ENCODE measurements around the gene MAST1. TPM values are rescaled to one million over a fixed set of nuclear protein-coding genes. Genes with fewer than 3 reads are reported as not detected.
"Not testable (repeated sequence)": the region's sequence is repeated elsewhere in the genome, so short reads cannot be mapped to it uniquely, and the experiment has no call there.

The MAST1 gene
- total RNA-seq, 2 donors from 2014 or later: 1.3 to 2.4 TPM

- Histone ChIP-seq H3K27me3 (replicated peaks; ENCODE audit: insufficient read depth) (no peaks in the 10 kb centered on the region), H3K4me3 (no peak overlapping the region), H3K9me3 (no peaks in the 10 kb centered on the region), H3K27ac (no peak overlapping the region), H3K4me1 (replicated peaks) (peaks cover 8% of the 10 kb centered on the region), H3K36me3 (peaks cover 0 to 6% of the 10 kb centered on the region in 2 donors)
- TF ChIP-seq POLR2A (IDR thresholded peaks at IDR 0.05) (no peak), POLR2AphosphoS5 (IDR thresholded peaks at IDR 0.05) (no peak), CTCF (IDR thresholded peaks at IDR 0.05) (no peak)
- WGBS: 90% methylated on average over 6 of the region's 6 CpGs
- intact Hi-C loops (cut with DNase I): loop anchor here (10.0 kb wide), 1 partner anchor 72 kb away; the partner anchor contains the start of gene TNPO2
- no peak for DNase-seq (ENCODE audit: low spot score)
Observed at GRCh38 chr19:12797141-12797587, 41.2 kb upstream of the MAST1 start.

GRCh38 chr19:12797607-12798006, 40.7 kb upstream of the MAST1 start:
- not testable (repeated sequence) for DNase-seq (ENCODE audit: low spot score); H3K27ac ChIP-seq; H3K4me3 ChIP-seq; H3K9me3 ChIP-seq; H3K36me3 ChIP-seq; H3K4me1 ChIP-seq (replicated peaks); H3K27me3 ChIP-seq (replicated peaks; ENCODE audit: insufficient read depth)
- intact Hi-C loops (cut with DNase I): loop anchor here (10.0 kb wide), 1 partner anchor 73 kb away; the partner anchor contains the start of gene TNPO2
- WGBS: 96% methylated on average over 7 of the region's 7 CpGs

GRCh38 chr19:12799742-12800465, 38.4 kb upstream of the MAST1 start:
- TF ChIP-seq POLR2A (IDR thresholded peaks at IDR 0.05) (no peak), CTCF (IDR thresholded peaks at IDR 0.05) (no peak), POLR2AphosphoS5 (IDR thresholded peaks at IDR 0.05) (no peak)
- H3K4me1 ChIP-seq (replicated peaks): peaks cover 8% of the 10 kb centered on the region
- no peak for DNase-seq (ENCODE audit: low spot score)
- H3K36me3 ChIP-seq: peaks cover 0 to 6% of the 10 kb centered on the region in 2 donors
- H3K27ac ChIP-seq: no peak overlapping the region
- intact Hi-C loops (cut with DNase I): loop anchor here (10.0 kb wide), 1 partner anchor 75 kb away; the partner anchor contains the start of gene TNPO2
- H3K4me3 ChIP-seq: no peak overlapping the region
- 84% methylated on average over 18 of the region's 18 CpGs for WGBS
- no peaks in the 10 kb centered on the region for H3K27me3 ChIP-seq (replicated peaks; ENCODE audit: insufficient read depth)
- no peaks in the 10 kb centered on the region for H3K9me3 ChIP-seq

GRCh38 chr19:12800466-12800770, 37.9 kb upstream of the MAST1 start:
- WGBS: 40% methylated on average over 1 of the region's 1 CpG
- Histone ChIP-seq H3K9me3 (no peaks in the 10 kb centered on the region), H3K36me3 (peaks cover 0 to 6% of the 10 kb centered on the region in 2 donors), H3K4me1 (replicated peaks) (peaks cover 8% of the 10 kb centered on the region), H3K27me3 (replicated peaks; ENCODE audit: insufficient read depth) (no peaks in the 10 kb centered on the region), H3K27ac (peak overlapping the region; percentile 74 to 78), H3K4me3 (peak overlapping the region; percentile 50 to 67)
- no peak for DNase-seq (ENCODE audit: low spot score)
- TF ChIP-seq POLR2AphosphoS5 (IDR thresholded peaks at IDR 0.05) (no peak), CTCF (IDR thresholded peaks at IDR 0.05) (no peak), POLR2A (IDR thresholded peaks at IDR 0.05) (no peak)
- intact Hi-C loops (cut with DNase I): no loop called here

GRCh38 chr19:12800923-12801465, 37.3 kb upstream of the MAST1 start:
- TF ChIP-seq POLR2A (IDR thresholded peaks at IDR 0.05): no peak
- TF ChIP-seq CTCF (IDR thresholded peaks at IDR 0.05): no peak
- TF ChIP-seq POLR2AphosphoS5 (IDR thresholded peaks at IDR 0.05): no peak
- peak overlapping the region; percentile 50 to 67 for H3K4me3 ChIP-seq
- no peaks in the 10 kb centered on the region for H3K9me3 ChIP-seq
- intact Hi-C loops (cut with DNase I): no loop called here
- no peak for DNase-seq (ENCODE audit: low spot score)
- no peaks in the 10 kb centered on the region for H3K27me3 ChIP-seq (replicated peaks; ENCODE audit: insufficient read depth)
- H3K36me3 ChIP-seq: peaks cover 0 to 6% of the 10 kb centered on the region in 2 donors
- WGBS: 4% methylated on average over 33 of the region's 38 CpGs
- H3K27ac ChIP-seq: peak overlapping the region; percentile 74 to 78
- H3K4me1 ChIP-seq (replicated peaks): peaks cover 8% of the 10 kb centered on the region

Measured in prostate gland (tissue), 2 donors.